Hindlimb muscle (tissue), 1 donor: Measurements from ENCODE around the gene CD96. TPM values are rescaled to one million over a fixed set of nuclear protein-coding genes. Genes with fewer than 3 reads are reported as not detected.

ENCODE experiments used
- DNase-seq: peaks from one replicate; pipeline ENCODE4 v3.0.0-alpha.2; 2013
- polyA plus RNA-seq: library from polyadenylated mRNA; unstranded; fragments of 120-200 nt; gene quantifications from one replicate; pipeline ENCODE4 v1.2.1, GENCODE V29; 2013; ENCODE audit not compliant: insufficient read length

The CD96 gene
- polyA plus RNA-seq, 1 donor, result 0.23 TPM

DNA sequence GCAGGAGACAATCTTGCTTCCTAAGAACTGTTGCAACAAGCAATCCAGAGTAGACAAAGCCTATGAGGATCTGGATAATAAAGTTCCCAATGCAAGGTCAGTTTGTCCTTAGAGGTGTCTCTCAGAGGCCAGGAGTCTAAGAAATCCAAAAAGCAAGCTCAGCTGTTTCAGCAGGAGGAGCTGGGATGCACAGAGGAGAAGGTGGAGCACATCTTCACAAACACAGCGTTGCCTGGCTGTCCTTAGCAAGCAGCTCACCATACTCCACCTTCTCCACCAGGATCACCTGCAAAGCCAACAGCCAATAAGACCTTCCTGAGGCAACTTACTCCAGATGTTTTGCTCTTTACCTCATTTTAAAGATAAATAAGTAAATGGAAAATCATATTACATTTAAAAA, 52.8 kb downstream of the CD96 start:
- DNase-seq, result no peak

DNA sequence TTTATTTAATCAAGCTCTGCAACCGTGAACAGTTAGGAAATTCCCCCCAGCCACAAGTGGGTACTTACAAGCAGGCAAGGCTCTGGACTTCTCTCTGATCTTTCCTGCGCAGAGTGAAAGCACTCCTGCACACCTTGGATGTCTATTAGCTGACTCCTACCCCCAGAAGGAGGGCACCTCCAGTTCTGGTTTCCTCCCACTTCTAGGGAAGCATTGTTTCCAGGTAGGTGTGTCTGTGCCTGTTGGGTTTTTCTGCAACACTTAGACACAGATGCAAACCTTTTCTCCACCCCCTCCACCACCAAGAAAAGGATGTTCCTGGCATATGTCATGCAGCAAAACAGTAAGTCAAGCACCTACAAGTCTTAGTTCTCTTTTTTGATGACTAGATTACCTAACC, 53.2 kb downstream of the CD96 start, which contains the start of gene ZBED2:
Gene ZBED2 (minus strand): TSS at position 115 of the 400 bp plus-strand sequence. CDS start 1,145 bp downstream, outside the sequence.
- no peak for DNase-seq

DNA sequence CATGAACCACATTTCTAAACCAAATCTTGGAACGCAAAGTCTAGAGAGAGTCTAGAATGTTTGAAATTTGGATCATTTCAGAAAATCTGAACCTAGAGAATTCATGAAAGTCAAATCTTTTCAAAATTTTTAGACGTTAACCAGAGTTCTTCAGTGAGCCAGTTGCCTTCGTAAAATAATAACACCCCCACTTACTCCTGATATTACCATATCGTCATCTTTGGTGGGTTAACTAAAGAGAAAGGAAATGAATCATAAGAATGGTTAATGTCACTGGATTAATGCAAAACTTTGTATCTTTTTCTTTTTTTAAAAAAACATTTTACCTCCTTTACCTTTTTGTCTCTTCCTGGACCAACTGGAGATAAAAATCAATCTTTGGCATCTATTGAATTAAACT, 54.3 kb downstream of the CD96 start:
- no peak for DNase-seq

DNA sequence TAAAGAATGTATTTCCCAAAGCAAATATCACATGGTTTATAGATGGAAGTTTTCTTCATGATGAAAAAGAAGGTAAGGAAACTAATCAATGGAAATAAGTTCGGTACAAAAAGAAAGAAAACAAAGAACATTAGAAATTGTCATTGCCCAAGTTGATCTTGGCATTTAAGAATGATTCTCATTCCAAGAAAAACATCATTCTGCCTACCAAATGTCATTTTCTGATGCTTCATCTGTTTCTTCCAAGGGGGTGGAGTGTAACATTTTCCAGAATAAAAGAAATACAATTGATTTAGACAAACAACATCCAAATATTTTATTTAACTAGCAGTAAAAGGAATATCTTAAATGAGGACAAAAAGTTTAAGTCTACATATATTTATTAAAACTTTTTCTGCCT, 56.1 kb downstream of the CD96 start:
- no peak for DNase-seq

DNA sequence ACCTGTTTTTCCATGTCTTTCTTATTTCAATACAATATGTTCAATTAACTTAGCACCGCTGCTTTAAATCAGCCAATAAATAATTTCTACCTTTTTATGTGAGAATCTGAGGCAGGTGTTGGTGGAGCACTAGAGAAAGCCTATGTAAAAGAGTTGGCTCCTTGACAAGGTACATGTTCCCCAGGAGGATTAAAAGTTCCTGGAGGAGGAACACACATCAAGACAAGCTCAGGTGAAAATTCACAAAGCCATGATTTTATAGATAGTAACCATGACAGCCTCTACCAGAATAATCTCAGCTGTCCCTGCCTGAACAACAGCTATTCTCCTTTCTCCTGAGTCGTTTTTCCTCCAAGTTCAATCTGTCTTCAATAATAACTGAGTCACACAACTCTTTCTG, 56.6 kb downstream of the CD96 start:
- DNase-seq, result no peak

DNA sequence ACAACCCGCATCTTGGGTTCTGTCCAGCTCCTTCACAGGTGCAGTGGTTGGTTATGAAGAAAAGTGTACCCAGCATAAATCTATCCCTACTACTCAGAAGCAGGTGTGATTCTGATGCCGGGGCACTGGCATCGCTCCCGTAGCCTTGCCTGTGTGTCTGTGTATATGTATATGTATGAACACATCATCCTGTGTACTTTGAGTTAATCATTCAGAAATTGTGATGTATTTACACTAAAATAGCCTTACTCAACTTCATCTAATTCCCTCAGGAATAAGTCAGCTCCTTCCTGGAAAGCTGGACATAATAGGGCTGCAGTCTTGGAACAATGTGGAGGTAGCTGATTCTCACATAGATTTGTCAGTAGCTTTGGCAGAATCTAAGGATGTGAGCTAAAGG, 59.8 kb downstream of the CD96 start:
- no peak for DNase-seq

DNA sequence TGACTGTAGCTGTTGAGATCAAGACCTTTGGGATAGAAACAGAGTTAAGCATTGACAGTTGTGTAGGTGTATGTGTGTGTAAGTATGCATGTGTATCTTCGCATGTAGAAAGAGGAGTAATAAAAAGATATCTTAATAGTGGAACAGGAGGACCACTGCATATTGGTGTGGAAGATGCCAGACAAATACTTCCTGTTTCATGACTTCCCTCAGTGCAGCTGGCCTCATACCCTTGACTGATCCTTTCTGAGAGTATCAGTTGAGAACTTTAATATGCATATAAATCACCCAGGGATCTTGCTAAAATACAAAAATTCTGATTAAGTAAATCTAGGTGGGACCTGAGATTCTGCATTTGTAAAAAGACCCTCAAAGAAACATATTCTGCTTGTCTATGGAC, 61.7 kb downstream of the CD96 start:
- DNase-seq, result no peak

DNA sequence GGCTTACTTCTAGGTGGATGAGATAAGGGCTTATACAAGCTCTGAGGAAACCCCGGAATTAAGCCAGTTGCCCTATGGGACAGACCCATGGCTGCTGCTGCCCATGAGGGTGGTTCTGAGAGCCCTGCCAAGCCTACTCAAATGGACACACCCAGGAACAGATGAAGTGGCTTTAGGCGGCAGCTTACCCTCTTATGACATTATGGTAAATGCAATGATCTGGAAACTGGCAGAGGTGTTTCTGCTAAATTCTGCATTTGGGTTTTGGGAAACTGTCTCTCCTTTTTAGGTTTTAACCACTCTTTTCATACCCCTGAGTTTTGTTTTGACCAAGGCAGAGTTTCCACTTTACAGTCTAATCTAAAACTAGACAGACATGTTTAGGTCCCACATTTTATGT, 62.1 kb downstream of the CD96 start:
- no peak for DNase-seq

DNA sequence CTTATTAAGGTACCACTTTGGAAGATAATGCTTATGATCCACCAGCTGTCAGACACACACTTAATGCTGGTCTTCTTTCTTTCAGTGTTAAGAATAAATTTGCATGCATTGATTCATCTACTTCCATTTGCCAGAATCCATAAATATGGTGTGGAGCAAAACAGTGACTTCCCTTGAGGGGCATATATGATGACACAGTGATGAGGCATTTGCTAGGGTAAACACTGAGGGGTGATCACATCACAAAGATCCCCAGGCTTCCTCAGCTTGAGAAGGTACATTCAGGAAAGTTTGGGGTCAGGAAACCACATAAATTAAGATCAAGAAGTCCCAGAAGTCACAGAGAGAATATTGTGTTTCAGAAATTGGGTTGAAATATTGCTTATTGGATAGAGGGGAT, 63.0 kb downstream of the CD96 start:
- DNase-seq, result no peak

DNA sequence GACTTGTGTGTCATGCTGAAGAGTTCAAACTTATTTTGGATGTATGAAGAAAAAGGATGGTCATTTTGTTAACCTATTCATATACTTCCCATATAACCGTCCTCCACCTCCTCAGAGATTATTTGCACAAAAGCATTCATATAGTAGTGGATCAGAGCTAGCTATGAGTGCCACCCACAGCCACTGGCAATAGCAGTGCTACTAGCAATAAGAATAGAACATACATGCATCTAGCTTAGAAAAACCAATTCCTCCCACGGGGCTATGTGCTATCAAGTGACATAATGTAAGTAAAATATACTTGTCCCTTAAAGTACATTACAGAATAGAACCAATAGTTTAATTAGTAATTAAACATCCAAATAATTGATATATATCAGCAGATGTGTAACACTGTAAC, 63.5 kb downstream of the CD96 start:
- DNase-seq, result no peak

DNA sequence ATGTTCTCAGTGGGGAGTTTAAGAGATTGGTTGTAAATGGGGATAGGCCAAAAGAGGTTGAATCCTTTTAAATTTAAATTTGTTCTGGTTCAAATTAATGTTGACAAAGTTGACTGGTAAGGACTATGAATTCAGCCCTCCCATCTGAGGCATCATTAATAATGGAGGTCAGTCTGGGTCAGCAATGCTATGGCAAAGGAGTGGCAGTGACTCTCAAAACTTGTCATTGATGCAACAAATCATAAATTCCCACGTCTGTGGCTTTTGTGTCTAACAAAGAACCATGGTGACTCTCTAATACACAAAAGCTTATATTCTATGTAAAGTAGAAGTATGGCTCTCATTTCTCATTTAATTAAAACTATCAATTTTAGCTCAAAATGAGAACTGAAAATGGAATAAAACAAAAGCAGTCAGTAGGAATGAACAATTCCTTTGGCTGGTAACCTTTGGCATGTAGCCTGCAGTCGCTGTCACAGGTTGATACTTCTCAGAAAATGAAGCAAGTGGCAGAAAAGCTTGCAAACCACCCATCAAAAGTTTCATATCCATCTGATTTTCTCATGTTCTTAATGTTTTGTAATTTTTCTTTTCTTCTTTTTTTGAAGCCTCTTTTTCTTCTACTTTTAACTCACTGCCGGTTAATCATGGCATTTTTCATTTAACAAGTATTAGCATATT, 65.4 kb downstream of the CD96 start:
- DNase-seq, result no peak

DNA sequence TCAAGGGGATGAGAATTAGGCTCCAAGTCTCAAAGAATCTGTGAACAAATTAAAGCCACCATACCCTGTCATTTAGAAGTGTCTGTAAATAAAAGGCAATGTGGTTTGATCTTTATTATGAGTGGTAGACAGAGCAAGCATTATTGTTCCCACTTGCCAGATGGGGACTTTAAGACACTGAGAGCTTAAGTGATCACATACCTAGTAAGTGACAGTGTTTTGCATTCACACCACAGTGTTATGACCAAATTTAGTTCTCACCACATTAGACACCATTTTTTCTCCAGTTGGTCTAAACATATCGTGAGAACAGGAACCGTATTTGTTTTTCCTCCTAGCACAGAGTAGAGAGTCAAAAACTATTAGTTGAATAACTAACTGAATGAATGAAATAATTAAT, 66.4 kb downstream of the CD96 start:
- no peak for DNase-seq

DNA sequence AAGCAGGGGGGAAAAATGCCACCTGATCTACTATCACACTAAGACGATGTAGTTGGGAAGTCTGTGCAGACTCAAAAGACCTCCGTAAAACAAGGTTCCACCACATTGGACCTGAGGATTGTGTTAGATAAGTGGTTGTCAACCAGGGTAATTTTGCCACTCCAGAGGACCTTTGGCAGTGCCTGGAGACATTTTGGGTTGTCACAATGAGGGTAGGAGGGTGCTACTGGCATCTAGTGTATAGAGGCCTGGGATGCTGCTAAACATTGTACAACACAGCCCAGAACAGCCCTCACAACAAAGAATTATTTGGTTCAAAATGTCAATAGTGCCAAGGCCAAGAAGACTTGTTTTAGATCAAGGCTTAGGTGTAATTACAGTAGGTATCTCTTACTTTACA, 67.7 kb downstream of the CD96 start:
- no peak for DNase-seq

DNA sequence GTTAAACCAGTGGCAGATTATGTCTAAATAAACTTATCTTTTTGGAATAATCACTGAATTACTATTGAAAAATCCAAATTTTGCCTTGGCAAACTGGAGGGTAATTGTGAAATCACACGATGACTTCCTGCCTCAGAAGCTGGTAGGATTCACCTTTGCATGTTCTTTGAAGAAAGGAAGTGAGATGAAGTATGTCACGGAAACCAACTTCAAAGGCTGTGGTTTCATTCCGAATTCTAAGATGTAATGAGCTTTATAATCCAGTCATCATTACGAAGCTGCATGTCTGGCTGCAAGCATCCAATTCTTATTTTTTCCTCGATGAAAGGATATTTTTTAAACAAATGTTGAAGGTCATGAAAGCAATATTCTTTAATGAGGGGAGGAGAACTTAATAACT, 68.2 kb downstream of the CD96 start:
- no peak for DNase-seq

DNA sequence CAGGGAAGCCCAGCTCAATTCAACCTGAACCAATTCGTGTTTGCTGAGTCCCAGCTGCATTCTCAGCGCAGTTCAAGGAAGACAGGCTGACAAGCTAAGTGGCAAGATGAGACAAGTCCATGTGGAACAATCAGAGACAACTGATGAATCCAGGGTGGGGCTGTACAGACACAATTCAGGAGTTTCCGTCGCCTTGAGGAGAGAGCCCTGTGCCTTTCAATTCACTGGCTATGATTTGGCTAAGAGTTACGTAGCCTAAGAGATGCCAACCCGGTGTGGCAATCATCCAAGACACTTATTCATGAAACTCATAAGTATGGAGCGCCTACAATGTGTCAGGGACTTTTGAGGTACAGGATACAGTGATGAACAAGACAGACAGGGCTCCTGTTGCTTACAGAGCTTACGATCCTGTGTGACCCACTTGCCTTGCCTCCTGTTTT, 68.6 kb downstream of the CD96 start:
- DNase-seq, result no peak

DNA sequence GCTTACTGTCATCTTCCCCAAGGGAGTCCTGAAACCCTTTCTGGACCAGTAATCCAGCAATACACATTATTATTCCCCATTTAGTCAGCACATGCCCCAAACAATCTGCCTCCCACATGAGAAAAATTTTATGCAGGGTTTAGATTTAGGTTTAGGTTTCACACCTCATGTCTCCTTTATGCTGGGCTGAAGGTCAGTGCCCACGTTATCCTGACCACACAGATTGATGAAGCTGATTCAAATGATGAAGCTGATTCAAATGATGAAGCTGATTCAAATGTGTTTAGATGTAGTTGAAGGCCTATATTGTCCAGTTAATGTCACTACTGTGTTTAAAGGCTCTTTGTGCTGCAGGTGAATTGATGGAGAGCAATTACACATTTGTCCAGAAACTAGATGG, 71.3 kb downstream of the CD96 start:
- no peak for DNase-seq

DNA sequence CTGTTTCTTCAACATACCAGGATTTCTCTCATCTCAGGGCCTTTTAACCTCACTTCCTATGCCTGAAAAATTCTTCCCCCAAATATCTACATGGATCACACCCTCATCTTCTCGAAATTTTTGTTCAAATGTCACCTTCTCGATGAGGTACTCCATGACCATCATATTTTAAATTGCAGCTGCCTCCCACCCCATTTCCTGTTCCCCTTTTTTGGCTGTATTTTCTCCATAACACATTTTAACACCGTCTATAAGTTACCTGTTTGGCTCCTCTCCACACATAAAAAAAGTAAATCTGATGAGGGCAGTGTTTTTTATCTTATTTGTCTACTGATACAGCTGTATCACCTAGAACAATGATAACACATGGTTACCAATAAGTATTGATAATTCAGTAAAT, 73.9 kb downstream of the CD96 start:
- no peak for DNase-seq

DNA sequence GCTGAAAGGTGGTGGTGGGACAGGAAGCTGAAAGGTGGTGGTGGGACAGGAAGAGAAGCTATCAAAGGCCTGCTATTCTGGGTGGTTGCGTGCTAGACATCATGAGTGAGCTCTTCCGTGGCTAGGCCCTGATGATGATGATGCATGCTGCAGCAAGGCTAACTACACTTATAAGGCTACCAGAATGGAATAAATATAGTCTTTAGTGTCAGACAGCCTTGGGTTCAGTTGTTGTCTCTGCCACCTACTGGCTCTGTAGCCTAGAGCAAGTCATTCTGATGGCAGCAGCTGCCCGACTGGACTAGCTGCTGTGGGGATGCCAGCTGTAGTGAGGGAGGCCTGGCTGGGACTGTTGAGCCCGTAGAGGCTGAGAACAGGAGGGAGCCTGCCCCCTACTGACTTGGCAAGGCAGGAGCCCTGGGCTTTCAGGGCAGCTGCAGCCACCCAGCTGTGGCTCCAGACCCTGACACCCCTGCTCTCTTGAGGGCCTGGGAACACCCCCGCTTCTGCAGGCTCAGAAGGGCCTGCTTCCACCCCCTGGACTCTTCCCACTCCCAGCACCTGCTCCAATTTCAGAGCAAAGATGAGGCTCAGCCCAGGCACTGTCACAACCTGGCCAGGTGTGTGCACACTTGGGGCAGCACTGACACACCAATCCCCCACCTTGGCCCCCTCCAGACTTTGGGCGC, 74.6 kb downstream of the CD96 start:
- no peak for DNase-seq

DNA sequence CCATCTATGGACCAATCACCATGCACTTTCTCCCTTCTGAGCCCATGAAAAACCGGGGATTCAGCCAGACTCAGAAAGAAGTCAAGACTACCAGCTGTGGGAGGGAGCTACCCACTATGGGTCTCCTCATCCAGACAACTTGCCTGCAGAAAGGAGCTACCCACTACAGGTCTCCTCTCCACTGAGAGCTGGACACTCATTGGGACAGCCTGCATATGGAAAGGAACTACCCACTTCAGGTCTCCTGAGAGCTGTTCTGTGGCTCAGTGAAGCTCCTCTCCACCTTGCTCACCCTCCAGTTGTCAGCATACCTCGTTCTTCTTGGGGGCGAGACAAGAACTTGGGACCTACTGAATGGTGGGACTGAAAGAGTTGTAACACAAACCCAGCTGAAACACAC, 75.4 kb downstream of the CD96 start:
- no peak for DNase-seq

DNA sequence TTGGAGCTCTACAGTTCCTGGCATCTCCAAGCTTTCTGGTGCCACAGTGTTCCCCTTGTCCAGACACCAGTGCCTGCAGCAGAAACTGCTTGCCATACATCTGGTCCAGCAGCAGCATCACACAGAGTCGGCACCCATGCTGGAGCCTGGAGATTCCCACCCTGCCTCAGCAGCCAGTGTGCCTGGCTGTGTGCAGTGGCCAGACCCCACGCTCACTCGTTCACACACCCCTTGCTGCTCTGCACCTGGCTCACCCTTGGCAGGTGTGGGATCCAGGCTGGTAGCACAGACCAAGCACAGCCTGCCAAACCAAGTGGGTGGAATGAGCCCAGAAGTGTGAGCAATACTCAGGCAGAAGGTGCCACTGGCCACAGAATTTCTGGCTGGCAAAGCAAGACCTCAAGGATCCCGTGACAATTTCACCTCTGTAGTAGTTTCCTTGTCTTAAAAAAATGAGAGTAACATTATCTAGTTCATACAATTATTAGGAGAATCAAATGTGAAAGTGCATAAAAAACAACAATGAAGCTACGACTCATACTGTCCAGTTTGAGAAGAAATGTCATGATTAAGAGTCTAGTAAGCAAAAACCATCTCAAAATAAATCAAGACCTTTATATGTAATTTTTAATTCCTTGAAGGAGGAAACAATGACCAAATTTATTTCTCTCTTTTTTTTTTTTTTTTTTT, 76.1 kb downstream of the CD96 start:
- no peak for DNase-seq

DNA sequence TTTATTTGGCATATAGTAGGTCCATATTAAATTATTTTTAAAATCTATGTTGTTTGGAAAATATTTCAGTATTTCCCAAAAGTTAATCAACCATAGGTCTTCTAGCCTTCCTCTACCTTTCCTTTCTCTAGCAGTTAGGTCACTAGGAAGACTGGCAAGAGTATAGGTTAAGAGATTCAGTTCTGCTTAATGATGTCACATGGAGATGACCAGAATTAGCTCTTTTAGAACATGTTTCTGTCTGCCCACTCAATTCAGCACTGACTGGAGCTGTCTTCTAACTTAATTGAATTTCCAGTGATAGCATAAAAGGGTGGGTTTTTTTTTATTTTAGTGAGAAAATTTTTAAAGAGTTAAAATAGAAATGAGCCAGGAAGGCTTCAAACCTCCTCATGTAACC, 76.9 kb downstream of the CD96 start:
- no peak for DNase-seq

DNA sequence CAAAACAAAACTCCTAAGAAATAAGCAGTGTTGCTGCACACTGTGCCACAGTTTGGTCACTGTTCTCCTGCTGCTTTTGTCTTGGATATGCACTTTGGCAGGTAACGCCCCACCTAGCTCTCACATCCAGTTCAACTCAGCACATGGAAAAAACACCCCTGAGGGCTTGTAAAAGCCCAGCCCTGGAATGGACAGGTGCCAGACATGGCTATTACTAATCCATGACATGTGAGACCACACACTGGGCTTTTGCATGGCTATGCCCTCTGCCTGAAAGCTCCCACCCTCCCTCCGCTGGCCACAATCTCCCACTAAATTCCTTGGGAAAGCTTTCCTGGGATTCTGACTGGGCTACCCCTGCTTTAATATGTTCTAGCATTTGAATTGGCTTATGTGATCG, 77.8 kb downstream of the CD96 start:
- no peak for DNase-seq

DNA sequence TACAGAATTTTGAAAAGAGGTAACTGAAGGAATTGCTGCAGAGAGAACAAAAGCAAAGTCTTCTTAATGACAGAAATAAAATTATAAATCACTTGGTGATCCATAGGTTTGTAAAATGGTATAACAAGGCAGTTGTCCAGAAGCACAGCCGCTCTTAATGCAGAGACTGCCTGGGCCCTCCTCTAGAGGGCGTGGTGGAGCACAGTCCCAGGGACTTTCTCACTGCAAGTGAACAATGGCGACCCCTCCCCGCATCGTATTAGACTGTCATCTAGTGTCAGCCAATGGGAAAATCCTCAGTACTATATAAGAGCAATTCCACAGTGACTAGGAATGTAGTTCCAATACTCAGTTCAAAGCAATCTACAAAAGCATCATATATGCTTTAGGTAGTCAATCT, 79.5 kb downstream of the CD96 start:
- no peak for DNase-seq

DNA sequence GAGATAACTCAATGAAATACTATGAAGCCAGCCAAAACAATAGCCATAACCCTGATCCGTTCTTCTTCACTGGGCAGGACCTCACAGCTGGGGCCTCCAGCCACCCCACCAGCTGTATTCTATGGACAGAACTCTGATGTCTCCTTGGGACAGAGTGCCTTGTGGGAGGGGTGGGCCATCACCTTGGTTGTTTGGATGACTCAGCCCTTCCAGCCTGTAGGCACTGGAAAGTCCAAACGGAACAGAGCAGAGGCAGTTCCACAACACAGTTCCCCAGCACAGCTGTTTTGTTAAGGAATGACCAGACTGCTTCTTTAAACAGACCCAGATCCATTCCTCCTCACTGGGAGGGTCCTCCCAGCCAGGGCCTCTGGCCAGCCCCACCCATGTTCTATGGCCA, 85.1 kb downstream of the CD96 start:
- DNase-seq, result no peak
